ENCODE data around the gene ABCA12.

Gene ABCA12

DNA sequence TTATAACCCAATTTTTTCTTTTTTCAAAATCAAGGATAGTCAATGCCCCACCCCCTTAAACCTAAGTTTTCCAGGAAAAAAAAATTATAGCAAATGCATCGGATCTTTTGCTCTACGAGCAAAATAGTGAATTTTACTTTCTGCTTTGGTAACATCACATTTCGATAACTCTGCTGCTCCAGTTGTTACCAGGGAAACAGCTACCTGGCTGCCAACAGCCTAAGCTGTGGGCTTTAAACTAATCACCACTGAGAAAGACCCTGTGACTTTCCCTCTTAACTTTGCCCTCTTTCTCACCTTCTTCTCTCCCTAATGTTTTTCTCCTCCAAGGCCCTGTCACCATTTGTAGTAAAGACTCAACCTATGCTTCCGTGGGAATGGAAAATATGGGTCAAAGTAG, 145.5 kb downstream of the ABCA12 start:
- no peak overlapping the region for H3K27ac ChIP-seq (ENCODE audit: low read depth, low read length)
- H3K4me1 ChIP-seq (ENCODE audit: control insufficient read depth, insufficient read depth, low read length) = no peaks in the 10 kb centered on the region
- no peaks in the 10 kb centered on the region for H3K36me3 ChIP-seq (ENCODE audit: control insufficient read depth, insufficient read depth, low read length)
- H3K4me3 ChIP-seq (ENCODE audit: low read length) = no peak overlapping the region
- no peaks in the 10 kb centered on the region for H3K27me3 ChIP-seq (ENCODE audit: control insufficient read depth, insufficient read depth, low read length)
- H3K9ac ChIP-seq (ENCODE audit: low read length) = no peak overlapping the region

DNA sequence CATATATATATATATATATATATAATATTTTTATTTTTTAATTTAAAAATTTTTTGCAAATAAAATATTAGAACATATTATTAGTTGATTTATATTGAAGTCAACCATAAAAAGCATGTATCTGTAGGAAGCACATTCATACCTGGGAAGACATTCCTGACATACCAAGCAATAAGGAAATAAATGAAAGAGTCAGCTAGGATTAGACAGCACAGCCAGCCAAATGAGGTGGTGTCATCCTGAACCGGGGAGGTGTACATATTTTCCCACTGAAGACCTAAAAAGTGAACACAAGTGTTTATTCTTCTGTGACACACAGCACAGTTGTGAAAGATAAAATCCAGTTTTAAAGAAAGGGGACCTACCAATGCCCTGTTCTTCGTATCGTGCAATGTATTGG, 149.2 kb downstream of the ABCA12 start:
- Histone ChIP-seq H3K27ac (ENCODE audit: low read depth, low read length) (no peak overlapping the region), H3K36me3 (ENCODE audit: control insufficient read depth, insufficient read depth, low read length) (no peaks in the 10 kb centered on the region), H3K4me1 (ENCODE audit: control insufficient read depth, insufficient read depth, low read length) (no peaks in the 10 kb centered on the region), H3K4me3 (ENCODE audit: low read length) (no peak overlapping the region), H3K9ac (ENCODE audit: low read length) (no peak overlapping the region), H3K27me3 (ENCODE audit: control insufficient read depth, insufficient read depth, low read length) (no peaks in the 10 kb centered on the region)

DNA sequence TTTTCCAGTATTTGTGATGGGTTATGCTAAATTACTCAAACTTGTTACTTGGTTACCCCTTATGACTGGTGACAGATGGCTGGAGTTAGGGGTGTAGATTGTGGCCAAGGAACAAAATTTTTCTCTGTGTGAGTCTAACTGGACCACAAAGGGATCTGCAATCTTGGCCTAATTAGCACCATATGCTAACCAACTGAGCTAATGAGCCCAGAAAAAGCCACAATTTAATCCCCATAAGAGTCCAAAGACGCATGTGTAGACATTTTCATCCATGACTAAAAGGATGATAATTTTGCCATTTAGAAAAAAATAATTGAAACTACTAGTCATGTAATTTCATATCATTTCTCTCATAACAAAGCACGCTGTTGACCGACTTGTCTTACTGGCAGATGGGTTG, 151.2 kb downstream of the ABCA12 start:
- no peak overlapping the region for H3K9ac ChIP-seq (ENCODE audit: low read length)
- no peak overlapping the region for H3K4me3 ChIP-seq (ENCODE audit: low read length)
- H3K36me3 ChIP-seq (ENCODE audit: control insufficient read depth, insufficient read depth, low read length) = no peaks in the 10 kb centered on the region
- no peak overlapping the region for H3K27ac ChIP-seq (ENCODE audit: low read depth, low read length)
- H3K4me1 ChIP-seq (ENCODE audit: control insufficient read depth, insufficient read depth, low read length) = no peaks in the 10 kb centered on the region
- H3K27me3 ChIP-seq (ENCODE audit: control insufficient read depth, insufficient read depth, low read length) = no peaks in the 10 kb centered on the region

DNA sequence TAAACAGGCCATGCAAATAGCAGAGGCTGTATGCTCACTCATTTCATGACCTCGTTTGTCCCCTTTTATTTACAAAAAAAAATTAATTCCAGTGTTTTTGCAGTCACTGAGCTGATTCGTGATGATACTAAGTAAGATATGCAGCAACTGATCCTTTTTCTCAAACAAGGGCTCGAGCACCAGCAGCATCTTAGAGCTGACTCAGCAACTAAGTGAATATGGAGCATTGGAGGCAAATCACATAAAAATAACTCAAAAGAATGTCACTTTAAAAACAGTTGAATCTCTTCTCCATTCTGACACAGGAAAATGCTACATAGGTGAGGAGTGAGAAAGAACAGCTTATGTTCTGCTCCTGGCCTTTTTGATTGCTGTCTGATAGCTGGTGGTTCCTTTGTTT, 152.8 kb downstream of the ABCA12 start:
- Histone ChIP-seq H3K27me3 (ENCODE audit: control insufficient read depth, insufficient read depth, low read length) (no peaks in the 10 kb centered on the region), H3K4me1 (ENCODE audit: control insufficient read depth, insufficient read depth, low read length) (no peaks in the 10 kb centered on the region), H3K36me3 (ENCODE audit: control insufficient read depth, insufficient read depth, low read length) (no peaks in the 10 kb centered on the region), H3K4me3 (ENCODE audit: low read length) (no peak overlapping the region), H3K9ac (ENCODE audit: low read length) (no peak overlapping the region), H3K27ac (ENCODE audit: low read depth, low read length) (no peak overlapping the region)

- Histone ChIP-seq H3K4me3 (ENCODE audit: low read length) (no peak overlapping the region), H3K27ac (ENCODE audit: low read depth, low read length) (no peak overlapping the region), H3K36me3 (ENCODE audit: control insufficient read depth, insufficient read depth, low read length) (no peaks in the 10 kb centered on the region), H3K4me1 (ENCODE audit: control insufficient read depth, insufficient read depth, low read length) (no peaks in the 10 kb centered on the region), H3K27me3 (ENCODE audit: control insufficient read depth, insufficient read depth, low read length) (no peaks in the 10 kb centered on the region), H3K9ac (ENCODE audit: low read length) (no peak overlapping the region)
These were observed 172.0 kb downstream of the ABCA12 start for GRCh38 chr2:214966420-214966819.

DNA sequence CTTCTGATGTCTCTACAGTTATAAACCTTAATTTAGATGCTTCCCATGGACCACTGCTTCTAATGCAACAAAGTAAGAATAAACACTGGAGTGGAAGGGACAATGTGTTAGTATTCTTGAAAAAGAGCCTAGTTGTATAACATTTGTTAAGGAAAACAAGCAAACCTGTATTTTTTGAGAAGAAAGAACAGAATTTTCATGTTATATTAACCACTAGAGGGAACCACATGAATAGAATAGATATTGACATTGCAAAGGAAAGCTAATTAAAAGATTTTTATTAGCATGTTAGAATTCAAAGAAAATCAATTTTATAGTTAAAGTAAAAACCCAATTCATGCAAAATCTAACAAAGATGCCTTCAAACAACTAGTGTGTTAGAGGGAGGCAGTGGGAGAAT, 177.7 kb downstream of the ABCA12 start:
- Histone ChIP-seq H3K4me1 (ENCODE audit: control insufficient read depth, insufficient read depth, low read length) (no peaks in the 10 kb centered on the region), H3K27me3 (ENCODE audit: control insufficient read depth, insufficient read depth, low read length) (no peaks in the 10 kb centered on the region), H3K4me3 (ENCODE audit: low read length) (no peak overlapping the region), H3K9ac (ENCODE audit: low read length) (no peak overlapping the region), H3K27ac (ENCODE audit: low read depth, low read length) (no peak overlapping the region), H3K36me3 (ENCODE audit: control insufficient read depth, insufficient read depth, low read length) (no peaks in the 10 kb centered on the region)

DNA sequence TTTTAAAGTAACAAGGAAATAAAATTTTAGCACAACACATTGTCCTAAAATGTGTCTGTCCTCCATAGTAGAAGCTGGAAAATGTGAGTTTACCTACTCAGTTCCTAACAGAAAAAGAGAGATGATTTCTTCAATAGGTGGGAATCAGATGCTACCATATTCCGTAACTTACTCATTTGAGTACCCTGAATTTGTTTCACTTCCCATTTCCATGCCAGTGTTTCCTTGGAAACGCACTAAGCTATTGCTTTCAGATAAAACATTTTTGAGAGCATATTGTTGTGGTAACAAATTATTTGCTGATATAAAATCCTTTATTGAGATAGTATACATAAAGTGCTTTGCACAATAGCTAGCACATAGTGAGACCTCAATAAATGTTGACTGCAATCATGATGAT, 191.5 kb downstream of the ABCA12 start:
- H3K4me3 ChIP-seq (ENCODE audit: low read length) = no peak overlapping the region
- H3K36me3 ChIP-seq (ENCODE audit: control insufficient read depth, insufficient read depth, low read length) = no peaks in the 10 kb centered on the region
- H3K4me1 ChIP-seq (ENCODE audit: control insufficient read depth, insufficient read depth, low read length) = no peaks in the 10 kb centered on the region
- H3K27me3 ChIP-seq (ENCODE audit: control insufficient read depth, insufficient read depth, low read length) = no peaks in the 10 kb centered on the region
- H3K27ac ChIP-seq (ENCODE audit: low read depth, low read length) = no peak overlapping the region
- no peak overlapping the region for H3K9ac ChIP-seq (ENCODE audit: low read length)

GRCh38 chr2:214934006-214934405, 204.4 kb downstream of the ABCA12 start:
- Histone ChIP-seq H3K27ac (ENCODE audit: low read depth, low read length) (no peak overlapping the region), H3K4me3 (ENCODE audit: low read length) (no peak overlapping the region), H3K9ac (ENCODE audit: low read length) (no peak overlapping the region), H3K4me1 (ENCODE audit: control insufficient read depth, insufficient read depth, low read length) (no peaks in the 10 kb centered on the region), H3K27me3 (ENCODE audit: control insufficient read depth, insufficient read depth, low read length) (no peaks in the 10 kb centered on the region), H3K36me3 (ENCODE audit: control insufficient read depth, insufficient read depth, low read length) (no peaks in the 10 kb centered on the region)

- H3K4me3 ChIP-seq (ENCODE audit: low read length) = no peak overlapping the region
- H3K27me3 ChIP-seq (ENCODE audit: control insufficient read depth, insufficient read depth, low read length) = no peaks in the 10 kb centered on the region
- H3K9ac ChIP-seq (ENCODE audit: low read length) = no peak overlapping the region
- no peaks in the 10 kb centered on the region for H3K4me1 ChIP-seq (ENCODE audit: control insufficient read depth, insufficient read depth, low read length)
- H3K27ac ChIP-seq (ENCODE audit: low read depth, low read length) = no peak overlapping the region
- H3K36me3 ChIP-seq (ENCODE audit: control insufficient read depth, insufficient read depth, low read length) = no peaks in the 10 kb centered on the region
These were observed 233.8 kb downstream of the ABCA12 start for GRCh38 chr2:214904634-214905033.

GRCh38 chr2:214904176-214904575, 234.2 kb downstream of the ABCA12 start:
- Histone ChIP-seq H3K4me3 (ENCODE audit: low read length) (no peak overlapping the region), H3K4me1 (ENCODE audit: control insufficient read depth, insufficient read depth, low read length) (no peaks in the 10 kb centered on the region), H3K27ac (ENCODE audit: low read depth, low read length) (no peak overlapping the region), H3K27me3 (ENCODE audit: control insufficient read depth, insufficient read depth, low read length) (no peaks in the 10 kb centered on the region), H3K9ac (ENCODE audit: low read length) (no peak overlapping the region), H3K36me3 (ENCODE audit: control insufficient read depth, insufficient read depth, low read length) (no peaks in the 10 kb centered on the region)

- Histone ChIP-seq H3K36me3 (ENCODE audit: control insufficient read depth, insufficient read depth, low read length) (no peaks in the 10 kb centered on the region), H3K27ac (ENCODE audit: low read depth, low read length) (no peak overlapping the region), H3K9ac (ENCODE audit: low read length) (no peak overlapping the region), H3K4me1 (ENCODE audit: control insufficient read depth, insufficient read depth, low read length) (no peaks in the 10 kb centered on the region), H3K27me3 (ENCODE audit: control insufficient read depth, insufficient read depth, low read length) (no peaks in the 10 kb centered on the region), H3K4me3 (ENCODE audit: low read length) (no peak overlapping the region)
These were observed 236.1 kb downstream of the ABCA12 start for GRCh38 chr2:214902286-214902685.

- no peak overlapping the region for H3K27ac ChIP-seq (ENCODE audit: low read depth, low read length)
- H3K4me3 ChIP-seq (ENCODE audit: low read length) = no peak overlapping the region
- H3K27me3 ChIP-seq (ENCODE audit: control insufficient read depth, insufficient read depth, low read length) = no peaks in the 10 kb centered on the region
- no peak overlapping the region for H3K9ac ChIP-seq (ENCODE audit: low read length)
- H3K36me3 ChIP-seq (ENCODE audit: control insufficient read depth, insufficient read depth, low read length) = no peaks in the 10 kb centered on the region
- no peaks in the 10 kb centered on the region for H3K4me1 ChIP-seq (ENCODE audit: control insufficient read depth, insufficient read depth, low read length)
These were observed 238.7 kb downstream of the ABCA12 start for GRCh38 chr2:214899751-214900150.

GRCh38 chr2:214896274-214896673, 242.2 kb downstream of the ABCA12 start:
- no peak overlapping the region for H3K9ac ChIP-seq (ENCODE audit: low read length)
- no peaks in the 10 kb centered on the region for H3K36me3 ChIP-seq (ENCODE audit: control insufficient read depth, insufficient read depth, low read length)
- no peak overlapping the region for H3K4me3 ChIP-seq (ENCODE audit: low read length)
- H3K27me3 ChIP-seq (ENCODE audit: control insufficient read depth, insufficient read depth, low read length) = no peaks in the 10 kb centered on the region
- H3K27ac ChIP-seq (ENCODE audit: low read depth, low read length) = no peak overlapping the region
- no peaks in the 10 kb centered on the region for H3K4me1 ChIP-seq (ENCODE audit: control insufficient read depth, insufficient read depth, low read length)

DNA sequence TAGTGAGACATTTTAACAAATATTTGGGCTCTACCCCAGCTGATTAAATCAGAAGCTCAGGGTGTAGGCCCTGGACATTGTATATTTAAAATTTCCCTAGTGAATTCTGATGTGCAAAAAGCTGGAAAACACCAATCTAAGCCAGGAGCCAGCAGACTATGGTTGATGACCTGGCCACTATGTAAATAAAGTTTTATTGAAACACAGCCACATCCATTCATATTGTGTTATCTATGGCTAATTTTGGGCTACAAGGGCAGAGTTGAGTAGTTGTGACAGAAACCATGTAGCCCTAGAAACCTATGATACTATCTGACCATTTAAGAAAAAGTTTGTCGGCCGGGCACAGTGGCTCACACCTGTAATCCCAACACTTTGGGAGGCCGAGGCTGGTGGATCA, 243.0 kb downstream of the ABCA12 start:
- H3K36me3 ChIP-seq (ENCODE audit: control insufficient read depth, insufficient read depth, low read length) = no peaks in the 10 kb centered on the region
- H3K27ac ChIP-seq (ENCODE audit: low read depth, low read length) = no peak overlapping the region
- H3K9ac ChIP-seq (ENCODE audit: low read length) = no peak overlapping the region
- H3K27me3 ChIP-seq (ENCODE audit: control insufficient read depth, insufficient read depth, low read length) = no peaks in the 10 kb centered on the region
- no peak overlapping the region for H3K4me3 ChIP-seq (ENCODE audit: low read length)
- H3K4me1 ChIP-seq (ENCODE audit: control insufficient read depth, insufficient read depth, low read length) = no peaks in the 10 kb centered on the region
